Fibroblast of the conjunctiva (primary cell): ENCODE results near the gene VWA7.

ENCODE experiments used
- DNase-seq: peaks from one replicate; pipeline ENCODE4 v3.0.0-alpha.2; 2010; ENCODE audit warnings: low read depth

The VWA7 gene

GRCh38 chr6:31728767-31729514 lies 48.2 kb downstream of the VWA7 start, which contains the start of gene DDAH2:
DDAH2 (minus strand) TSS chr6:31729299; CDS start chr6:31729161, 138 bp downstream.
- DNase-seq, result no peak

GRCh38 chr6:31727717-31728671 lies 49.1 kb downstream of the VWA7 start:
- DNase-seq, result no peak

GRCh38 chr6:31727034-31727716 lies 50.0 kb downstream of the VWA7 start:
- DNase-seq, result no peak

- no peak for DNase-seq
Measured at GRCh38 chr6:31725502-31726350, 51.4 kb downstream of the VWA7 start.

- DNase-seq, result no peak
Measured at GRCh38 chr6:31723980-31724691, 53.0 kb downstream of the VWA7 start.

- no peak for DNase-seq
Measured at GRCh38 chr6:31723245-31723979, 53.7 kb downstream of the VWA7 start, which contains the start of gene MPIG6B. MPIG6B (plus strand) TSS chr6:31723373; CDS start chr6:31723384, 11 bp downstream.

- DNase-seq, result no peak
Measured at GRCh38 chr6:31722173-31722572, 55.0 kb downstream of the VWA7 start.

- no peak for DNase-seq
Measured at GRCh38 chr6:31721351-31722020, 55.6 kb downstream of the VWA7 start, which contains the start of gene LY6G6C. LY6G6C (minus strand) TSS chr6:31721746; CDS start chr6:31721679, 67 bp downstream.

- no peak for DNase-seq
Measured at GRCh38 chr6:31720196-31720770, 56.8 kb downstream of the VWA7 start.

- DNase-seq, result no peak
Measured at GRCh38 chr6:31719001-31719400, 58.1 kb downstream of the VWA7 start.

- DNase-seq, result no peak
Measured at GRCh38 chr6:31718265-31718664, 58.9 kb downstream of the VWA7 start.

- DNase-seq, result no peak
Measured at GRCh38 chr6:31717499-31718222, 59.5 kb downstream of the VWA7 start.
